ENCODE results near the gene TMEM183A.

Gene TMEM183A

GRCh38 chr1:202991112-202991511 is 16.1 kb upstream of the TMEM183A start:
- no peak overlapping the region for H3K27ac Mint-ChIP-seq

GRCh38 chr1:202994756-202995155 is 12.4 kb upstream of the TMEM183A start:
- H3K27me3 Mint-ChIP-seq (ENCODE audit: low read depth, poor library complexity) = peaks cover 63% of the 10 kb centered on the region

More at GRCh38 chr1:202991112-202991511, 16.1 kb upstream of the TMEM183A start:
- Mint-ChIP-seq H3K4me1 (peaks cover 16% of the 10 kb centered on the region), H3K4me3 (no peak overlapping the region), H3K27me3 (ENCODE audit: low read depth, poor library complexity) (peaks cover 49% of the 10 kb centered on the region), H3K36me3 (ENCODE audit: low read depth) (no peaks in the 10 kb centered on the region), H3K9me3 (peaks cover 3% of the 10 kb centered on the region)
- no peak for TF ChIP-seq CTCF (IDR thresholded peaks at IDR 0.05)
- DNase-seq = no peak

DNA sequence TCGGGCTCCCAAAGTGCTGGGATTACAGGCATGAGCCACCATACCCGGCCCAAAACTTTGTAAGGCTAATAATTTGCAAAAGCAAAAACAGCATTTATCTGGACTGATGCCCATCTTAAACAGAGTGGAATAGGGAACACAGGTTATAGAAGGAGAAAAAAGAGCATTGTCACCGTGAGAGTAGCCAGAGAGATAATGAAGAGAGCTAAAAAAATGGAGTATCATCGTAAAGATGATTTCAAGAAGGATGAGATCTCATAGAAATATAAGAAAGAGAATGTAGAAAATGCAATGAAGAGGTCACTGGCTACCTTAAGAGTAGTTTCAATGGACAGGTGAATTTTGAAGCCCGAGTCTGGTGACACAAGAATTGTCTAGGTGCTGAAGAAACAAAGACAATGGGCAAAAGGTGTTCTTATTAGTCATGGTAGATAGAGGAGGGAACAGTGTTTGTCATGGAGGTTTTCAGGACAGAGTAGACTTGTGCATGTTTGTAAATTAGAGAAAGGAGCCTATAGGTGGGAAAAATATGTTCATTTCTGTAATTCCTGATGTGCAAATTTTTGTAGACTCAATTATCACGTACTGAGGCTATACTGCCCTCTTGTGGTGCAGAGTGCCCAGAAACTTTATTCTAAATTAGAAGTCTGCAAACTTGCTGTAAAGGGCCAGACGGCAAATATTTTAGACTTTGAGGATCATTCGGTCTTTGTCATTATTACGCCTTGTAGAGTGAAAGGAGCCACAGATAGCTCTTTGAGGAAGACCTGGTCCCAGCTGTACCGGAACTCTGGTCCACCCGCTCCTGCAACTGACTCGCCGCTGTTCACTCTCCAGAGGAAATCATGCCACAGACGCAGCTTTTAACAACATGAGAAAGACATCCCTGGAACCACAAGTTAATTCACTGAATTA is 8.1 kb upstream of the TMEM183A start:
- no peak overlapping the region for H3K27ac Mint-ChIP-seq
- peak; percentile 84 for TF ChIP-seq CTCF (IDR thresholded peaks at IDR 0.05)
- peak; percentile 65 for DNase-seq
- no peak overlapping the region for H3K4me3 Mint-ChIP-seq
- no peaks in the 10 kb centered on the region for H3K36me3 Mint-ChIP-seq (ENCODE audit: low read depth)
- H3K9me3 Mint-ChIP-seq = no peaks in the 10 kb centered on the region
- H3K4me1 Mint-ChIP-seq = peaks cover 6% of the 10 kb centered on the region
- peaks cover 41% of the 10 kb centered on the region for H3K27me3 Mint-ChIP-seq (ENCODE audit: low read depth, poor library complexity)

More at GRCh38 chr1:202994756-202995155, 12.4 kb upstream of the TMEM183A start:
- Mint-ChIP-seq H3K9me3 (peaks cover 3% of the 10 kb centered on the region), H3K27ac (no peak overlapping the region), H3K36me3 (ENCODE audit: low read depth) (no peaks in the 10 kb centered on the region), H3K4me3 (no peak overlapping the region), H3K4me1 (no peaks in the 10 kb centered on the region)
- DNase-seq = no peak
- no peak for TF ChIP-seq CTCF (IDR thresholded peaks at IDR 0.05)

GRCh38 chr1:203000217-203000944 is 6.8 kb upstream of the TMEM183A start:
- Mint-ChIP-seq H3K4me1 (peaks cover 9% of the 10 kb centered on the region), H3K9me3 (no peaks in the 10 kb centered on the region), H3K4me3 (no peak overlapping the region), H3K27me3 (ENCODE audit: low read depth, poor library complexity) (peaks cover 30% of the 10 kb centered on the region), H3K27ac (no peak overlapping the region), H3K36me3 (ENCODE audit: low read depth) (no peaks in the 10 kb centered on the region)
- no peak for DNase-seq
- no peak for TF ChIP-seq CTCF (IDR thresholded peaks at IDR 0.05)

DNA sequence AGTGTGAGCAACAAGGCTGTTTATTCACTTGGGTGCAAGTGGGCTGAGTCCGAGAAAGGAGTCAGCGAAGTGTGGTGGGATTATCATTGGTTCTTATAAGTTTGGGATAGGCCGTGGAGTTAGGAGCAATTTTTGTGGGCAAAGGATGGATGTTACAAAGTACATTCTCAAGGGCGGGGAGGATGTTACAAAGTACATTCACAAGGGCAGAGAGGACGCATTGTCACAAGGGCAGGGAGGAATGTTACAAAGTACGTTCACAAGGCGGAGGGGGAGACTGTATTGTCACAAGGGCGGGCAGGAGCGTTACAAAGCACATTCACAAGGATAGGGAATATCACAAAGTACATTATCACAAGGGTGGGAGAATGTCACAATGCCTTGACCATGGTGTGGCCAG is 5.2 kb upstream of the TMEM183A start:
- peaks cover 25% of the 10 kb centered on the region for H3K4me1 Mint-ChIP-seq
- TF ChIP-seq CTCF (IDR thresholded peaks at IDR 0.05) = no peak
- no peak overlapping the region for H3K4me3 Mint-ChIP-seq
- H3K27ac Mint-ChIP-seq = peak overlapping the region; percentile 19
- H3K9me3 Mint-ChIP-seq = no peaks in the 10 kb centered on the region
- no peak for DNase-seq
- H3K27me3 Mint-ChIP-seq (ENCODE audit: low read depth, poor library complexity) = peaks cover 14% of the 10 kb centered on the region
- no peaks in the 10 kb centered on the region for H3K36me3 Mint-ChIP-seq (ENCODE audit: low read depth)
